Peyer's patch (tissue), 4 donors: Measurements from ENCODE around the gene ETHE1.

ENCODE experiments used
- CTCF ChIP-seq, 6 experiments: fragments of 450-650 bp in 4 of 6; fragments of 200-600 bp in 2 of 6; sonication (generic) in 1 of 6; IDR thresholded peaks; one replicate each; pipeline ENCODE4 v1.5.1; 2017 to 2019; ENCODE audit warnings: antibody characterized with exemption in 6 of 6, mild to moderate bottlenecking in 3 of 6, moderate library complexity in 1 of 6
- POLR2A ChIP-seq, 2 donors: fragments of 450-650 bp; IDR thresholded peaks; one replicate each; pipeline ENCODE4 v1.5.1; 2017; ENCODE audit warnings: antibody characterized with exemption in 2 of 2, mild to moderate bottlenecking in 2 of 2, moderate library complexity in 2 of 2

GRCh38 chr19:43553656-43554055 lies 26.7 kb upstream of the ETHE1 start:
- TF ChIP-seq CTCF (IDR thresholded peaks at IDR 0.05) = no peak
- TF ChIP-seq POLR2A (IDR thresholded peaks at IDR 0.05) = no peak
